Fibroblast of peridontal ligament (primary cell): Measurements from ENCODE around the gene COL26A1.

ENCODE experiments used
- DNase-seq: peaks from one replicate; pipeline ENCODE4 v3.0.0-alpha.2; 2010; ENCODE audit errors: extremely low read depth

The COL26A1 gene

GRCh38 chr7:101575168-101575567 lies 212.5 kb downstream of the COL26A1 start:
- no peak for DNase-seq

GRCh38 chr7:101575721-101576120 lies 213.0 kb downstream of the COL26A1 start:
- peak; percentile 25 for DNase-seq

- DNase-seq: no peak
Measured at GRCh38 chr7:101576998-101577397, 214.3 kb downstream of the COL26A1 start.

- no peak for DNase-seq
Measured at GRCh38 chr7:101578552-101578951, 215.9 kb downstream of the COL26A1 start.

- DNase-seq: no peak
Measured at GRCh38 chr7:101580596-101580995, 217.9 kb downstream of the COL26A1 start.

- no peak for DNase-seq
Measured at GRCh38 chr7:101581891-101582290, 219.2 kb downstream of the COL26A1 start.

- no peak for DNase-seq
Measured at GRCh38 chr7:101582971-101583370, 220.3 kb downstream of the COL26A1 start.

- no peak for DNase-seq
Measured at GRCh38 chr7:101586078-101586905, 223.6 kb downstream of the COL26A1 start.

GRCh38 chr7:101586906-101587677 lies 224.4 kb downstream of the COL26A1 start:
- no peak for DNase-seq

GRCh38 chr7:101588131-101588935 lies 225.7 kb downstream of the COL26A1 start:
- DNase-seq: no peak

- DNase-seq: no peak
Measured at GRCh38 chr7:101589052-101589451, 226.4 kb downstream of the COL26A1 start.

- no peak for DNase-seq
Measured at GRCh38 chr7:101589976-101590662, 227.4 kb downstream of the COL26A1 start.

GRCh38 chr7:101590663-101591435 lies 228.2 kb downstream of the COL26A1 start:
- DNase-seq: no peak

GRCh38 chr7:101591504-101591903 lies 228.8 kb downstream of the COL26A1 start:
- DNase-seq: no peak

GRCh38 chr7:101593556-101593955 lies 230.9 kb downstream of the COL26A1 start:
- DNase-seq: no peak

GRCh38 chr7:101594790-101595189 lies 232.1 kb downstream of the COL26A1 start:
- no peak for DNase-seq

- DNase-seq: no peak
Measured at GRCh38 chr7:101595246-101595645, 232.6 kb downstream of the COL26A1 start.

GRCh38 chr7:101595766-101596537 lies 233.3 kb downstream of the COL26A1 start:
- DNase-seq: no peak

GRCh38 chr7:101596898-101597297 lies 234.2 kb downstream of the COL26A1 start:
- no peak for DNase-seq

- no peak for DNase-seq
Measured at GRCh38 chr7:101597941-101598340, 235.3 kb downstream of the COL26A1 start.
